Astrocyte of the spinal cord (primary cell): ENCODE measurements around the gene POMGNT2.

Experiments
- DNase-seq: peaks from one replicate; pipeline ENCODE4 v3.0.0; 2011; ENCODE audit warnings: low read depth, low spot score
- H3K4me3 ChIP-seq: 2 replicates; pipeline ENCODE4 v1.5.1; 2011; ENCODE audit warnings: low read depth, mild to moderate bottlenecking, low read length, moderate library complexity
- CTCF ChIP-seq: IDR thresholded peaks from 2 replicates; pipeline ENCODE4 v1.5.1; 2012; ENCODE audit warnings: low read depth, mild to moderate bottlenecking, low read length, inconsistent platforms
- in situ Hi-C: cut with HindIII; loops from 2 replicates; pipeline ENCODE4 v1.10.0; 2017; ENCODE audit warnings: low sequenced_read_pairs

POMGNT2 gene

DNA sequence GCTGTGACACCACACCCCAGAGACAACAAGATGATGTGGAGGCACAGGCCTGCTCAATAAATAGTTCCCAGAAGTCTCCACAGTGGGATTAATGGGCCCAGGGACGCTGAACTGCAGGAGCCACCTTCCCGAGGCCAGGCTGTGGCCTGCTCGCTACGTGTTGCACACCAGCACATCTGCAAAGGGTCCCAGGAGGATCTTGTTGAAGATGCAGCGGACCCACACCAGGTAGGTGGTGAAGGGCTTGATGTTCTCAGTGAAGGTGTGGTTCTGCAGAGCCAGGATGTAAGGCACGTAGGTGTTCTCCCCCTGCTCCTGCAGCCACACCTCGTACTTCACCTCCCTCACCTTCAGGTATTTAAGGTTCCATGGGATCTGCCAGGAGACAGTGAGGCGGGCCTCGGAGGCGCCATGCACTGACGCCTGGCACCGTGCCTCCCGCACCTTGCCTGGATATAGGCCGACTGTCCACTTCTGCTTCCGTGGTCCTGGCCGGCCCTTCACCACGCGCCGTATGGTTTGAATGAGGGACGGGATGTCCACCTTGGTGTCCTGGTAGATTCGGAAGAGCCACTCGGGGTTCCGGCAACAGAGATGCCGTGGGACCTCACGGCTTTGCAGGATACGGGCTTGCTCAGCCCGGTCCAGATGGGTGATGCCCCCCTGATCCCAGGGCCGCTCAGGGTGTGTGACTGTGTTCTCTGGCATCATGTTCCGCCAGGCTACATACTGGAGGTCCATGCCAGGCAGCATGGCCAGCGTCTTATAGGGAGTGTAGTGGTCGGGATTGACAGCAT is 26.1 kb downstream of the POMGNT2 start:
- no peak for TF ChIP-seq CTCF
- DNase-seq = no peak
- no peak overlapping the region for H3K4me3 ChIP-seq
- in situ Hi-C loops = no loop called here

GRCh38 chr3:43077707-43078106 is 28.2 kb downstream of the POMGNT2 start:
- in situ Hi-C loops = no loop called here
- no peak overlapping the region for H3K4me3 ChIP-seq
- DNase-seq = no peak
- no peak for TF ChIP-seq CTCF

DNA sequence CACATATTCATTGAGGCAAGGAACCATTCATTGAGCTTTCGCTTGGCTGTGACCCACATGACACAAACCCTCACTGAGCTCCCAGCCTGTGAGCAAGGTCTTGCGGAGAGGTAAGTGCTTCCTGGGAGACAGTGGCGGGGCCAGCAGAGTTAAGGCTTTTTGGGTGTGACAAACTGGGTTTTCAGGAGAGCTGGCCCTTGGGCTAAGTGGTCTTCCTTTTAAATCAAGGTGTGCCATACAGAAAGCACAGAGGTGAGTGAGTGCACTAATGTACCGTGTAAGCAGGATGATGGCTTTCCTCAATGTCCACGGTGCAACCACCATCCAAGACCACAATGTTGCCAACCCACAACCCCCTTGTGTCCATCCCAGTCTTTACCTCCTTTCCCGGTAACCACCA is 28.6 kb downstream of the POMGNT2 start:
- no peak overlapping the region for H3K4me3 ChIP-seq
- DNase-seq = no peak
- TF ChIP-seq CTCF = no peak
- in situ Hi-C loops = no loop called here

DNA sequence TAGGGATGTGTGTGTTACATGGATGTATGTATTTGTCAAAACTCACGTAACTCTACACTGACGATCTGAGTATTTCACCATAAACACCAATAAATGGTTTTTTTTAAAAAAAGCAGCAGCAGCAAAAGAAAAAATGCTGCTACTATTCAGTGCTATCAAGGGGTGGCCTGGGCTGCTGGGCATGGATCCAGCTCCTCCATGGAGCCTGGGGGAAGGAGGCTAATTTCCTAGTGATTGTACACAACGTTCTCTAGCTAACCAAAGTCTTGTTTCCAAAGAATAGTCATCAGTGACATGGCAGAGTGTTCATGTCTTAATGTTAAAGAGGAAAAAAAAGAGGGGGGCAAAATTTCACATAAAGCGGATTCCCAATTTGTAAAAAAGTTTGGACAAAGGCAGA is 29.0 kb downstream of the POMGNT2 start:
- no peak overlapping the region for H3K4me3 ChIP-seq
- TF ChIP-seq CTCF = no peak
- peak; percentile 1 for DNase-seq
- in situ Hi-C loops = no loop called here

DNA sequence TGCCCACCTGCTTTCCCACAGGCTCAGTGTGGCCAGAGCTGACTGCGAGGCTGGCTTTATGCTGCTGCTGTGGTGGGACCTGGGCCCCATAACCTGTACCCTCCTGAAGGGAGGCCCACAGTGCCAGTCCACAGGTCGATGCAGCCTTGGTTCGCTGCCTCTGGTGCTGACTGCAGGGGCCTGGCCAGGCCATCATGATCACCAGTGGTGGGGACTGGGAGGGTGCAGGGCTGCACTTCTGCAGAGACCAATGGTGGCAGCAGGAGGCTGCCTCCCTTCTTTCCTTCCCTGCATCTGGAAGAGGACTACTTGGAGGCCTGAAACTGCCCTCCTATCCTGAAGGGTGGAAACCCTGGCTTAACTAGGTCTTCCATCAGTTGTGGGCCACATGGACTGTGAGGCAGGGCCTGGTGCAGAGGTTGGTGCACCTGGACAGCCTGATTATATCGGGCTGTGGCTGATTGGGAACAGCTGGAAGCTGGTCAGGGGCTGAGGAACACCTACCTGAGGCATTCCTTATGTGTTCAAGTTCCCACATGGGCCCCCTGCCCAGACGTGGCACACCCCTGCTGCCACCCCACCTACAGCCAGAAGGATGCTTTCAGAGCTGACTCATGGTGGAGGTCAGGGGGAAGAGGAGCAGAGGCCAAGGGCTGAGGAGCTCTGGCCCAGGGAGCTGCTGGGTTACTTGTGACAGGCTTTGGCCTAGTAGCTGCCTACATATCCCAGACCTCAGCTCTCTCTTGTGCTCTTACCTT is 29.8 kb downstream of the POMGNT2 start:
- H3K4me3 ChIP-seq = no peak overlapping the region
- DNase-seq = no peak
- in situ Hi-C loops = no loop called here
- no peak for TF ChIP-seq CTCF

DNA sequence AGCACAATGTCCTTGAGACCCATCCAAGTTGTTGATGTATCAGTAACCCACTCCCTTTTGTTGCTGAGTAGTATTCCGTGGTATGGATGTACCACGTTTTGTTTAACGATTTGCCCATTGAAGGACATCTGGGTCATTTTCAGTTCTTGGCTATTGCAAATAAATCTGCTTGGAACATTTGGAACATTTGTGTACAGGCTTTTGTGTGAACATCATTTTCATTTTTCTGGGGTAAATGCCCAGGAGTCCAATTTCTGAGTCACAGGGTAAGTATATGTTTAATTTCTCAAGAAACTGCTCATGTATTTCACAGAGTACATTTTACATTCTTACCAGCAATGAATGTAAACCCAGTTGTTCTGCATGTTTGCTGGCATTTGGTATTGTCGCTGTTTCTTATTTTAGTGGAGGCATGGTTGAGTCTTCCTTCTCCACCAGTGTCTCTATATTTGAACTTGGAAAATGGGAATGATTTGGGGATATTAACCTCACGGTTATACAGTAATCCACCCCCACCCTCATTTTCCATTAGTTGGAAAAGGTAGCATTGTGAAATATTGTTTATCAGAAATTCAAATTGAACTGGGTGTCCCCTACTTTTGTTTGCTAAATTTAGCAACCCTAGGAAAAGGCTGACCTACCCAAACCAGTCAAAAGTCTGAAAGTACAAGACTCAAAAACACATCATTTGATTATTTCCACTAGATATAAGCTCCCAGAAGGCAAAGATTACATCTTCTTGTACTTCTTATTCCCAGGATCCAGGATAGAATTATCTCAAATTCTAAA is 30.8 kb downstream of the POMGNT2 start:
- H3K4me3 ChIP-seq = no peak overlapping the region
- in situ Hi-C loops = no loop called here
- DNase-seq = no peak
- no peak for TF ChIP-seq CTCF
